ENCODE measurements around the gene TENM3.
"Not testable (repeated sequence)": the region's sequence is repeated elsewhere in the genome, so short reads cannot be mapped to it uniquely, and the experiment has no call there.

TENM3 gene

GRCh38 chr4:182344968-182345367, 101.8 kb downstream of the TENM3 start:
- DNase-seq: no peak

GRCh38 chr4:182346250-182346649, 103.0 kb downstream of the TENM3 start:
- DNase-seq: no peak

- no peak for DNase-seq
Observed at GRCh38 chr4:182346675-182347375, 103.6 kb downstream of the TENM3 start.

- DNase-seq: no peak
Observed at GRCh38 chr4:182348779-182349326, 105.7 kb downstream of the TENM3 start.

- DNase-seq: no peak
Observed at GRCh38 chr4:182350041-182350440, 106.8 kb downstream of the TENM3 start.

- no peak for DNase-seq
Observed at GRCh38 chr4:182351485-182351884, 108.3 kb downstream of the TENM3 start.

- no peak for DNase-seq
Observed at GRCh38 chr4:182354106-182354505, 110.9 kb downstream of the TENM3 start.

GRCh38 chr4:182354867-182355266, 111.7 kb downstream of the TENM3 start:
- no peak for DNase-seq

GRCh38 chr4:182367153-182367552, 124.0 kb downstream of the TENM3 start:
- no peak for DNase-seq

GRCh38 chr4:182369211-182369610, 126.0 kb downstream of the TENM3 start:
- DNase-seq: no peak

- DNase-seq: no peak
Observed at GRCh38 chr4:182370491-182370890, 127.3 kb downstream of the TENM3 start.

- no peak for DNase-seq
Observed at GRCh38 chr4:182380771-182381181, 137.6 kb downstream of the TENM3 start.

- no peak for DNase-seq
Observed at GRCh38 chr4:182382941-182383340, 139.7 kb downstream of the TENM3 start.

GRCh38 chr4:182384631-182385091, 141.5 kb downstream of the TENM3 start:
- no peak for DNase-seq

- DNase-seq: no peak
Observed at GRCh38 chr4:182385897-182386296, 142.7 kb downstream of the TENM3 start.

- DNase-seq: not testable (repeated sequence)
Observed at GRCh38 chr4:182386576-182386975, 143.4 kb downstream of the TENM3 start.

GRCh38 chr4:182391111-182391684, 148.0 kb downstream of the TENM3 start:
- DNase-seq: no peak

- no peak for DNase-seq
Observed at GRCh38 chr4:182394181-182394580, 151.0 kb downstream of the TENM3 start.

GRCh38 chr4:182400081-182400480, 156.9 kb downstream of the TENM3 start:
- DNase-seq: no peak

- DNase-seq: no peak
Observed at GRCh38 chr4:182400790-182401189, 157.6 kb downstream of the TENM3 start.

- no peak for DNase-seq
Observed at GRCh38 chr4:182404376-182404775, 161.2 kb downstream of the TENM3 start.

GRCh38 chr4:182405087-182405486, 161.9 kb downstream of the TENM3 start:
- no peak for DNase-seq

GRCh38 chr4:182409271-182409670, 166.1 kb downstream of the TENM3 start:
- DNase-seq: no peak

GRCh38 chr4:182411391-182411790, 168.2 kb downstream of the TENM3 start:
- DNase-seq: no peak

All from CD4-positive, alpha-beta T cell treated with Interleukin-10 for 1 hour (primary cell).